GM12875 (cell line): ENCODE data around the gene CLECL1.

Experiments used
- H3K4me3 ChIP-seq: one replicate; pipeline ENCODE4 v1.5.1; 2011; ENCODE audit warnings: low read depth, low read length, control low read depth
- CTCF ChIP-seq: IDR thresholded peaks from 2 replicates; pipeline ENCODE4 v1.5.1; 2011; ENCODE audit warnings: low read depth, mild to moderate bottlenecking, control low read depth, inconsistent platforms, low read length, moderate library complexity, borderline replicate concordance; ENCODE audit not compliant: insufficient read depth

Gene CLECL1

GRCh38 chr12:9752145-9752933, 19.4 kb upstream of the CLECL1 start:
- no peak overlapping the region for H3K4me3 ChIP-seq
- no peak for TF ChIP-seq CTCF

- H3K4me3 ChIP-seq = no peak overlapping the region
- TF ChIP-seq CTCF = peak; percentile 40; the same call in 1 of the 2 replicates
Observed at GRCh38 chr12:9751204-9752144, 18.6 kb upstream of the CLECL1 start.

- H3K4me3 ChIP-seq = no peak overlapping the region
- peak; percentile 59; the same call in 1 of the 2 replicates for TF ChIP-seq CTCF
Observed at GRCh38 chr12:9750276-9751203, 17.6 kb upstream of the CLECL1 start.

- no peak overlapping the region for H3K4me3 ChIP-seq
- TF ChIP-seq CTCF = no peak
Observed at GRCh38 chr12:9749640-9750039, 16.7 kb upstream of the CLECL1 start.

- TF ChIP-seq CTCF = no peak
- H3K4me3 ChIP-seq = no peak overlapping the region
Observed at GRCh38 chr12:9745199-9745598, 12.3 kb upstream of the CLECL1 start.

GRCh38 chr12:9742661-9743060, 9.8 kb upstream of the CLECL1 start:
- no peak for TF ChIP-seq CTCF
- H3K4me3 ChIP-seq = no peak overlapping the region
